ENCODE results near the gene WNT3.

WNT3 gene

DNA sequence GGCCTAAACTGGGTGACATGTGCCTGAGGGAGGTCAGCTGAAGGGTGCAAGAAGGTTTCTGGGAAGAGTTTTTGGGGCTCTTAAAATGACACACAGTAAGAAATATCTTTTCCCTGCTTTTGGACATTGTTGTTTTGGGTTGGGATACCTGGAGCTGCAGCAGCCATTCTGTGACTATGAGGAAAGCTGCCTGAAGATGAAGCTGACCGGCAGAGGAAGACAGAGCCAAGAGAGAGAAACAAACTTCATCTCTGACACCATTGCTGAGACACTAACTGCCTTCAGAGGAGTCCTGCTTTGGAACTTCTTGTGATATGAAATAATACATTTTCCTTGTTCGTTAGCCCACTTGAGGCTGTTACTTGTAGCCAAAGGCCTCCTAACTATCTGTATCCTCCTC lies 8.8 kb upstream of the WNT3 start:
- TF ChIP-seq, protein P1, sequence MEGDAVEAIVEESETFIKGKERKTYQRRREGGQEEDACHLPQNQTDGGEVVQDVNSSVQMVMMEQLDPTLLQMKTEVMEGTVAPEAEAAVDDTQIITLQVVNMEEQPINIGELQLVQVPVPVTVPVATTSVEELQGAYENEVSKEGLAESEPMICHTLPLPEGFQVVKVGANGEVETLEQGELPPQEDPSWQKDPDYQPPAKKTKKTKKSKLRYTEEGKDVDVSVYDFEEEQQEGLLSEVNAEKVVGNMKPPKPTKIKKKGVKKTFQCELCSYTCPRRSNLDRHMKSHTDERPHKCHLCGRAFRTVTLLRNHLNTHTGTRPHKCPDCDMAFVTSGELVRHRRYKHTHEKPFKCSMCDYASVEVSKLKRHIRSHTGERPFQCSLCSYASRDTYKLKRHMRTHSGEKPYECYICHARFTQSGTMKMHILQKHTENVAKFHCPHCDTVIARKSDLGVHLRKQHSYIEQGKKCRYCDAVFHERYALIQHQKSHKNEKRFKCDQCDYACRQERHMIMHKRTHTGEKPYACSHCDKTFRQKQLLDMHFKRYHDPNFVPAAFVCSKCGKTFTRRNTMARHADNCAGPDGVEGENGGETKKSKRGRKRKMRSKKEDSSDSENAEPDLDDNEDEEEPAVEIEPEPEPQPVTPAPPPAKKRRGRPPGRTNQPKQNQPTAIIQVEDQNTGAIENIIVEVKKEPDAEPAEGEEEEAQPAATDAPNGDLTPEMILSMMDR (conservative IDR thresholded peaks at IDR 0.05; ENCODE audit: low read length): no peak
- H3K4me3 ChIP-seq (ENCODE audit: low read length): no peak overlapping the region
- DNase-seq (ENCODE audit: low read depth): no peak

DNA sequence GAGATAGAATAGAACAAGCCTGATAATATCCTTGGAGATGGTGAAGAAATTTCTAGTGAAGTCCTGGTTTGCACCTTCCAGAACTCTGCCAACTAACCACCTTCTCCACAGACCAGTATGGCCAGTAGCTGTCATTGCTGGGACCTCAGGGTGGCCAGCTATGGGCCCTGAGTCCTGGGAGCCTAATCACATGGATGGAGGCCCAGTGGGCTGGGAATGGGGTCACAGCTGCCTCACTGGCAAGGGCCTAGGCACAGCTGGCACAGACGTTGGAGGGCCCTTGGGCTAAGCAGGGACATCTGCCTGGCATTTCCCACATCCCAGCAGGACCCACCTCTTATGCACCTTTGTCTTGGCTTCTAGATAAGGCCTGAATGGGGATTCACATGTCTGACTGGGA lies 7.6 kb upstream of the WNT3 start:
- DNase-seq (ENCODE audit: low read depth): no peak
- H3K4me3 ChIP-seq (ENCODE audit: low read length): no peak overlapping the region
- TF ChIP-seq, protein P1 (conservative IDR thresholded peaks at IDR 0.05; ENCODE audit: low read length): no peak

DNA sequence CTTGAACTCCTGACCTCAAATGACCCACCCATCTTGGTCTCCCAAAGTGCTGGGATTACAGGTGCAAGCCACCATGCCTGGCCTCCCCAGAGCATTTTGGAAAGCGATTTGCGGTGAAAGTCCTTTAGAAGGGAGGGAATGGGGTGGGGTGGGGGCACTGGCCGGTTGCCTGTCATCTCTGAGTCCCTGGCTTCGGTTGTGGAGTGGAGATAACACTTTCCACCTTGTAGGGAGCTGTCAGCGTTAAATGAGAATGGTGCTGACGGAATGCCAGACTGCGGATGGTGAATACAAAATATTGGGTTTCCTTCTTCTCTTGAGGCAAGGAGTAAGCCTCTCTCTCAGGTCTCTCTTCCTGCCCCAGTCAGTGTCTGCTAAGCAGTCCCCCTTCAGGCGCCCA lies 5.2 kb upstream of the WNT3 start:
- no peak overlapping the region for H3K4me3 ChIP-seq (ENCODE audit: low read length)
- TF ChIP-seq, protein P1 (conservative IDR thresholded peaks at IDR 0.05; ENCODE audit: low read length): no peak

DNA sequence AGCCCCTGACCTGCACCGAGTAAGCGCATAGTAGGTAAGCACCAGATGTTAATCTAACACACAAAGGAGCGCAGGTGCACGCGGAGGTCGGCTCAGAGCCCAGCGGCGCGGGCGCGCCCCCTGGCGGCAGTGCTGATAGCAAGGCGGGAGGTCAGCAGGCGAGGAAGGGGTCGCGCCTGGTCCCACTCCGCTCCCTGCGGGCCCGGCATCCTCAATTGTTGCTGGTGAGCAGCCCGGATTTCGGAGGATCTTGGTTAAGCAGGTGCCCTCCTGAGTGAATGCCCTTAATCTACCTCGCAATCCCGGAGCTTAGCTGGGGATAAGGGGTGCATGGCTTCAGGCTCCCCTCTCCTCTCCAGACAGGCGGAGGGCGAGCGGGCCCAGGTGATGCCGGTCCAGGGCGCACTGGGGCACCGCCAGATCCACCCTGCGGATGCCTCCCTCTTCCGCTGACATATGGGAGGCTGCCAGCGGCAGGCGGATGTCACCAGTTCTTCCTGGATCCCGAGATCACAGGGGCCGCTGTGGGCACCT lies 4.0 kb upstream of the WNT3 start:
- no peak for DNase-seq (ENCODE audit: low read depth)
- TF ChIP-seq, protein P1 (conservative IDR thresholded peaks at IDR 0.05; ENCODE audit: low read length): peak; percentile 55
- H3K4me3 ChIP-seq (ENCODE audit: low read length): no peak overlapping the region

More for the DNA sequence above, 5.2 kb upstream of the WNT3 start:
- DNase-seq (ENCODE audit: low read depth): no peak

DNA sequence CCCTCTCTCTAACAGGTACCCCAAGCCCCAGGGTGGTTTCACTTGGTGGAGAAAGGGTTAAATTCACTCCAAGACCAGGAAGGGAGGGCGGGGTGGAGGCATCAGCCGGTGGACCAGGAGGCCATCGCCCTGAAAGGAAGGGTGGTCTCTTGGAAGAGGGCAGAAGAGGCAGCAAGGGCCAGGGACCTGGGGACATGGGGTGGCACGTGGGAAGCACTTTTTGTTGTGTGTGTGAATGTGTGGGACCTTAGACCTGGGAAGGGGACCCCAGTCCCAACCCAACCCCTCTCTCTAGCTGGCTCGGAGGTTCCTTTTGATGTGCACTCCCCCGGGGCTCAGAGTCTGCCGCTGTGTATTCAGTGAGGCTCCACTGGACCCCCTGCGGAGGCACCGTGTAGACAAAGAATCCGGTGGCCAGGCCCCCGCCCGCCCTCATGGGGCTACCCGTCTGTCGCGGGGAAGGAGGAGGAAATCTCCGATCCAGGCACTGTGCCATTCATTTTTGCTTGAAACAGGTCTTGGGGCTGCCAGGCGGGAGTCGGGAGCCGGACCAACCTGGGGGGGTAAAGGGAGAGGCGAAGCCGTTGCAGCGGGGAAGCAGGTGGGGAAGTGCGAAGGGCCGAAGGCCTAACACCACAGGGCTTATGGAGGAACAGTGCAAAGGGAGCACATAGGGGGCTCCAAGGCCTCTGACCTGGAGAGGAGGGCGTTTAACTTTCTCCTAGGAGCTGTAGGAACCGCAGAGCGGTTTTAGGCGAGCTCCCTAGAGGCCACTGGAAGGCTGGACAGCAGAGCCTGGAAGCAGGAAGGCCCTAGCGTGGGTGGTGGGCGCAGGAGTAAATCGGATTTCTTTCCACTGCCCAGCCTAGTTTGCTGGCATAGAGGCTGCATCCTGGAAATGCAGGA lies 3.2 kb upstream of the WNT3 start:
- no peak for DNase-seq (ENCODE audit: low read depth)
- H3K4me3 ChIP-seq (ENCODE audit: low read length): no peak overlapping the region
- TF ChIP-seq, protein P1 (conservative IDR thresholded peaks at IDR 0.05; ENCODE audit: low read length): no peak

DNA sequence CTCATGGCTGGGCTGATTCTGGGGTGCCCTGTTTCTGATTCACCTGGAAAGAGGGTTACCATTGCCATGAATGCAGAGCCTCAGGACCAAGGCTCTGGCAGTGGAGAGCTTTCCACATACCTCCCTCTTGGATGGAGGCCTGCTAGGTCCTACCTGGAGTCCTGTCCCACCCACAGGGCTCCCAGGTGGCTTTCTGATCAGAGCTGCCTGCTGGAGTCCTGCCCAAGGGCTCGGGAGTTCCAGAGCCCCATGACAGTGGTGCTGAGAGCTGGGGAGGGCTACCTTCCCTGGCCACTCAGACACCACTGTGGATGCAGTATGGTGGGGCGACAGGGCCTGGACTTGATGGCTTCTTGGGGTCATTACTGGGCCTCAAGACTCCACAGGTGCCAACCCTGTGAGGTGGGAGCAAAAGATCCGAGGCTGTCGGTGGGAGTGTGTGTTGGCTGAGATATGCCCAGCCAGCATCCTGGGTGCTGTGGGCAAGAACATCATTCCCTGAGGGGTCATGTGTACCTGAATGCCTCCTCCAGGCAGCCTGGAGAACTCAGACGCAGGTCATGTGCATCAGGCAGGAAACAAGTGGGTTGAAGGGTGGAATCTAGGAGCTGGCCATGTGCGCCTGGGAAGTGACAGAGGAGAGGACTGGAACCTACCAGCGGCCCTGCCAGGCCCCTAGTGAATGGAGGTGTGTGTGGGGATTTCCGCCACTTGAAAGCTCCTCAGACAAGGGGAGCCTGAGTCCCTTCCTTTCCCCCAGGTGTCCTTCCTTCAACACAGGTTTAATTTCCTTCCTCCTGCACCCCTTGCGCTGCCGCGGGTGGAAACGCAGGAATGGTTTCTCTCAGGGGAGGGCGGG lies 2.3 kb upstream of the WNT3 start:
- DNase-seq (ENCODE audit: low read depth): no peak
- TF ChIP-seq, protein P1 (conservative IDR thresholded peaks at IDR 0.05; ENCODE audit: low read length): no peak
- H3K4me3 ChIP-seq (ENCODE audit: low read length): no peak overlapping the region

Data from AG10803 (cell line).